ENCODE measurements around the gene TCF15. TPM values are rescaled to one million over a fixed set of nuclear protein-coding genes. Genes with fewer than 3 reads are reported as not detected.
A peak's percentile ranks its signal among the peaks of the same experiment; 100 is the strongest.

The TCF15 gene
- total and polyA plus RNA-seq, 2 of the 8 experiments (the other 6 are each of a cell fraction or from before 2014, with no cell fraction given), result 3.7 to 6.9 TPM

GRCh38 chr20:558117-558516 lies 52.0 kb downstream of the TCF15 start:
- TF ChIP-seq KDM1A (IDR thresholded peaks at IDR 0.05; ENCODE audit: borderline replicate concordance, low read length) (peak; percentile 43; the same call in 1 of the 2 replicates), JUN (IDR thresholded peaks at IDR 0.05; ENCODE audit: low read depth, low read length) (no peak)
- Histone ChIP-seq H4K5ac (ENCODE audit: insufficient read length, low read depth, low read length) (no peak overlapping the region), H3K4me3 (ENCODE audit: extremely low read depth in 1 of 4, insufficient read depth in 2 of 4, low read depth in 3 of 4, low read length in 4 of 4) (no peak overlapping the region), H3K4ac (replicated peaks; ENCODE audit: insufficient read length, low read depth, low read length) (no peak overlapping the region), H3K27me3 (replicated peaks in 1 of 4; ENCODE audit: control insufficient read depth in 3 of 4, extremely low read depth in 1 of 4, insufficient read depth in 3 of 4, low read length in 3 of 4) (no peaks in the 10 kb centered on the region), H2AK5ac (ENCODE audit: low read depth, low read length) (no peak overlapping the region), H3K18ac (ENCODE audit: extremely low read depth, low read length) (no peak overlapping the region), H3K23ac (ENCODE audit: insufficient read length) (no peak overlapping the region), H3K4me2 (ENCODE audit: insufficient read depth in 1 of 2, low read depth in 2 of 2, low read length in 2 of 2) (no peak overlapping the region), H2BK120ac (replicated peaks; ENCODE audit: low read depth, low read length) (no peak overlapping the region), H4K8ac (ENCODE audit: extremely low read depth, insufficient read depth, low read length) (no peak overlapping the region), H2BK20ac (ENCODE audit: low read length) (no peak overlapping the region), H2AFZ (ENCODE audit: low read length) (no peak overlapping the region), H3K9ac (replicated peaks in 1 of 4; ENCODE audit: extremely low read depth in 1 of 4, low read depth in 3 of 4, low read length in 3 of 4) (no peak overlapping the region), H3K56ac (replicated peaks; ENCODE audit: insufficient read length, low read depth, low read length) (no peak overlapping the region), H3K4me1 (replicated peaks in 1 of 4; ENCODE audit: control insufficient read depth in 3 of 4, insufficient read depth in 4 of 4, low read length in 3 of 4) (no peaks in the 10 kb centered on the region), H3K79me2 (ENCODE audit: control insufficient read depth in 1 of 2, insufficient read depth in 2 of 2, low read length in 2 of 2) (no peaks in the 10 kb centered on the region), H3K23me2 (ENCODE audit: low read depth, low read length) (no peaks in the 10 kb centered on the region), H4K91ac (replicated peaks; ENCODE audit: insufficient read length, low read length) (no peak overlapping the region), H2BK12ac (ENCODE audit: low read depth, low read length) (no peak overlapping the region), H2BK15ac (ENCODE audit: low read length) (no peak overlapping the region), H3K14ac (ENCODE audit: insufficient read length) (no peak overlapping the region), H2BK5ac (ENCODE audit: low read depth, low read length) (no peak overlapping the region), H3K36me3 (ENCODE audit: control insufficient read depth in 2 of 4, insufficient read depth in 4 of 4, low read length in 3 of 4) (no peaks in the 10 kb centered on the region), H3K27ac (ENCODE audit: low read depth, low read length) (no peak overlapping the region), H4K20me1 (replicated peaks in 1 of 2; ENCODE audit: control insufficient read depth in 1 of 2, insufficient read depth in 2 of 2, low read length in 2 of 2) (no peaks in the 10 kb centered on the region), H3K79me1 (ENCODE audit: low read depth, low read length) (no peaks in the 10 kb centered on the region), H3K9me3 (ENCODE audit: insufficient read depth in 2 of 2, low read depth in 1 of 2, low read length in 1 of 2) (no peaks in the 10 kb centered on the region)
- no peak for FAIRE-seq
- CTCF ChIA-PET (ENCODE audit: partially characterized antibody), result interaction anchor here (0.6 to 1.9 kb wide), 2 partner anchors 20 to 89 kb away, joined by 3 to 6 read pairs; no protein-coding TSS in a partner anchor
- POLR2A ChIA-PET (ENCODE audit: partially characterized antibody), result interaction anchor here (2.2 kb wide), 1 partner anchor 14 kb away, joined by 9 read pairs; the partner anchor contains the start of gene CSNK2A1
- no peak for DNase-seq (ENCODE audit: low read depth in 1 of 2, low spot score in 2 of 2)
- 86% methylated on average over 3 of the region's 3 CpGs; no CpG with 5 or more reads in 1 of the 2 experiments for WGBS, 2 experiments (ENCODE audit: extremely low coverage in 1 of 2, insufficient coverage in 1 of 2, insufficient read length in 1 of 2, insufficient replicate concordance in 2 of 2, low coverage in 1 of 2, low lambda C conversion rate in 2 of 2, missing lambda C conversion rate in 1 of 2)

Measured in H1 (cell line).